IPS DF 4.7 (cell line): Measurements from ENCODE around the gene PLA2G1B.

Experiments used
- DNase-seq: peaks from one replicate; pipeline ENCODE4 v3.0.0-alpha.2; 2013; ENCODE audit warnings: low spot score; ENCODE audit errors: extremely low read depth

Gene PLA2G1B

DNA sequence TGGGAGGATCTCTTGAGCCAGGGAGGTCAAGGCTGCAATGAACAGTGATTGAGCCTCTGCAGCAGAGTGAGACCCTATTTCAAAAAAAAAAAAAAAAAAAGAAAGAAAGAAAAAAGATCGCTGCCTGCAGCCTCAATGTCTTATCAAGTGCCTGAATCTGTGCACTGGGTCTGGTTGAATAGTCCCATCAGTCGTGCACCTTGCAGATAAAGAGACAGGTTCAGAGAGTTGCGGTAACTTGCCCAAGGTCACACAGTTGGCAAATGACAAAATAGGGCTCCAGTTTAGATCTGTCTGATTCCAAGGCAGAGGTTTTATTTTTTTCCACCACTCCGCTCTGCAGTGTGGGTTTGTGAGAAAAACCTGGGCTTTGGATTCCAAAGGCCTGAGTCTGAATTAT lies 649 bp upstream of the PLA2G1B start:
- no peak for DNase-seq

DNA sequence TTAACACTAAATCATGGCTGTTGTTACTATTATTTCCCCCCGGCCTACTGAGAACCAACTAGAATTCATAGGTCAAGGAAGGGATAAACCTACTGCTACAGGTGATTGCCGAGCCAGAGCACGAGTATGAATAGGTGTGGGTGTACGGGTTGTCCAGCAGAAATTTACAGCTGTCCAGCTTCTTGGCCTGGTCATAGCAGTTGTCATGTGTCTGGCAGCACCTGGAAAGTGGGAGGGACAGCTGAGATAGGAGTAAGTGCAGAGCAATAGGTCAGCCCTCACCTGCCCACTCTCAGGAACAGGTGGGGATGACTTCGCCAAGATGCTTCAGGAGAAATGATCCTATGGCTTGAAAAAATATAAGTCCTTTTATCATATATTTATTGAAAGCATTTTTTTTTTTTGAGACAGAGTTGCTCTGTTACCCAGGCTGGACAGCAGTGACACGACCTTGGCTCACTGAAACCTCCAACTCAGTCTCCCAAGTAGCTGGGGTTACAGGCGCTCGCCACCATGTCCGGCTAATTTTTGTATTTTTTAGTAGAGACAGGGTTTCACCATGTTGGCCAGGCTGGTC lies 2.6 kb downstream of the PLA2G1B start:
- no peak for DNase-seq

- DNase-seq = no peak
These were observed 3.8 kb downstream of the PLA2G1B start for GRCh38 chr12:120323772-120324171.

- no peak for DNase-seq
These were observed 6.0 kb downstream of the PLA2G1B start for GRCh38 chr12:120321382-120322202.

DNA sequence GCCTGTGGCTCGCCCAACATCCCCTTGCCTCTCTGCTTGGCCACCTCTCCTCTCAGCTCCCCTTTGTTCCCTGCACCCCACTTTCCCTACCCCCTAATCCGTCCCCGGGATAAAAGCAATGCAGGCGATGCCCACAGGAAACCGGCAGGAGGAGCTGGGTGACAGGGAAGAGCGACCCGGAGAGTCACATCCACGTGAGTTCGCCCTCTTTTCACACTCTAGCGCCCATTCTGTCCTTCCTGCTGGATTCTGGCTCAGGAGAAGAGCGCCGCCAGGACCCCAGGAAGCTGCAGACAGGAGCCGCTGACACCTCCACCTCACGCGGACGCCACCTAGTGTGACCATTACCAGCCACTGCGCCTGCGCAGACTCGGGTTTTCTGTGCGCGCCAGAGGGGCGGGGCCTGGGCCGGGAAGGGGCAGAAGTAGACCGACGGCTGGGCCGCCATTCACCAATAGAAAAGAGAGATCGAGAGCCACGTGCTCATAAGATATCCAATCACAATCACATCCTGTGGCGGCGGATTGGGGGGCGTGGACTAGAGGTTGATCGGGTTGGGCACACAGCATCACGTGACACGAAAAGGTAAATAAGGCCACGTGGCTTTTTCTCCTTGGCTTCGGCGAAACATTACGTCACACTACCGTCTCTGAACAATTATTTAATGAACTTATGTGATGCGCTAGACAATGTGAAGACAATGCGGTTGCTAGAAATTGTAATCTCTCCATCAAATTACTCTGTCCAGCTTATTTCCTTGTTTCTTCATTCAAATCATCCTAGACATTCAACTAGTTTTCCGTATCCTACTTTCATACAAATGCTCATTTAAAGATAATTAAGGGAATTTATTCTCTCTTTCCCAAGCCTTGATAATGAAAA lies 10.1 kb downstream of the PLA2G1B start:
- DNase-seq = peak; percentile 98

DNA sequence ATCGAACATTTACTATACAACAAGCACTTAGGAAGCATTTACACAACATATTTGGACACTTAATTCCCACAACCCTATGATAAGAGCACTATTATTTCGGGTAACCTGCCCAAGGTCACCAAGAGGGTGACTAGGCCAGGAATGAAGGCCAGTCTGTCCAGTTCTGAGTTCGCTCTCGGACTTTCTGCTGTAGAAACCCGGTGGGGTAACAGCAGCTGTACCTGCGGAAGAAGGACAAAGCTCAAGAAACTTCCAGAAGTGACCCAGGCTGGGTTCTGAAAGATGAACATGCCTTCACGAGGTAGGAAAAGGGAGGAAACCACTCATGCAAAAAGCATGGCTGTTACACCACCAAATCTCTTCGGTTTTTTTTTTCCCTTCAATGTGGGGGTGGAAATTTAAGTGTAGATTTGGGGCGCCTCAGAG lies 10.8 kb downstream of the PLA2G1B start:
- DNase-seq = no peak

- DNase-seq = no peak
These were observed 13.4 kb downstream of the PLA2G1B start for GRCh38 chr12:120314220-120314619.

- DNase-seq = peak; percentile 98
These were observed 25.4 kb downstream of the PLA2G1B start, which contains the start of gene SIRT4 for GRCh38 chr12:120301962-120302815. SIRT4 (plus strand) TSS chr12:120302321; CDS start chr12:120303562, 1,241 bp downstream.

DNA sequence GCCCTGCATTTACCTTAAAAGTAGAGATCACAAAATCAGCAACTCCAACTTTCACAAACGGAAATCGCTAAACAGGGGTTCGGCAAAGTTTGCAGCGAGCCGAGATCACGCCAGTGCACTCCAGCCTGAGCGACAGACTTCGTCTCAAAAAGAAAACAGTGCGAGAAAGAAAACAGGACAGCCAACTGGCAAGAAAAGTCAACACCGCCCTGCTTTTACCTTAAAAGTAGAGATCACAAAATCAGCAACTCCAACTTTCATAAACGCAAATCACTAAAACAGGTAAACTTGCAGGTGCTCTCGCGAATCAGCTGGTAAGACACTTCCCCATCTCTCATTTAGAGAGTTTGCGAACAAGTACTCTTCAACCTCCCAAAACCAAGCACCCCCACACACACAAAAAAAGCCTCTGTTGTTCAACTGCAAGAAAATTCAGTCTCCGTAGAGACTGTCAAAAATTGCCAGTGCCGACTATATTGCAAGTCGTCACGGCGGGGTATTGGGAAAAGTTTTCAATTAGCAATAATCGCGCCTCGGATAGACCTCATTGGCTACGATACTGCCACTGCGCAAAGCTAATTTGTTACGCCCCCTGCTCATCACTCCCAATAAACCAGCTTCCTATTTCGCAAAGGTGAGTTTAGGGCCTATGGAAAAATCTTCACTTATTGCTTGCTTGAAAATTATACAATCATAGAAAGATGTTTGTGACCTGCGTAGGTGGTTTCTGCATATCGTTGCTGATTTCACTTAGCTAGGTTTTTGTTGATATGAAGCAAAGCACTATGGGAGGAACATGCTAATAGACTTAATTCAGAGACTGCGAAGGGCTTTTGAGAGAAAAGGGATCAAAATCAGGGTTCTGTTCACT lies 34.7 kb downstream of the PLA2G1B start, which contains the start of gene RNU4-1:
Gene RNU4-1, minus strand, starts transcription at position 577 of the 871 bp plus-strand sequence.
- DNase-seq = peak; percentile 93

DNA sequence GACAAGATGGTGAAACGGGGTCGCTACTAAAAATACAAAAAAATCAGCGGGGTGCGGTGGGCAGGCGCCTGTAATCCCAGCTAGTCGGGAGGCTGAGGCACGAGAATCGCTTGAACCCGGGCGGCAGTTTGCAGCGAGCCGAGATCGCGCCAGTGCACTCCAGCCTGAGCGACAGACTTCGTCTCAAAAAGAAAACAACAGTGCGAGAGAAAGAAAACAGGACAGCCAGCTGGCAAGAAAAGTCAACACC lies 35.2 kb downstream of the PLA2G1B start:
- no peak for DNase-seq

GRCh38 chr12:120290609-120291305 lies 36.8 kb downstream of the PLA2G1B start:
- no peak for DNase-seq

DNA sequence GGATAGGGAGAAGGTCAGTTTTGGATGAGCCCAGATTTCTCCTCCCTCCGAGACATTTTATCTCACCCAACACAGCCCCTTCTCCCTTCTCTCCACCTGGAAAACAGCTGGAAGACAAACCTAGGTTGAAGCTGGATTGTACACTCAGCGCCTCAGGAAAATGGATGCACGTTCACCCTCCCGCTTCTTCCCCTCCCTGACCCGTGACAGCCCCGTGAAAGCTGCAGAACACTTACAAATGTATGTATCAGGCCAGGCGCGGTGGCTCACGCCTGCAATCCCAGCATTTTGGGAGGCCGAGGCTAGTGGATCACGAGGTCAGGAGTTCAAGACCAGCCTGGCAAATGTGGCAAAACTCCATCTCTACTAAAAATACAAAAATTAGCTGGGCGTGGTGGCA lies 40.1 kb downstream of the PLA2G1B start:
- DNase-seq = no peak

GRCh38 chr12:120286768-120287490 lies 40.6 kb downstream of the PLA2G1B start:
- no peak for DNase-seq

GRCh38 chr12:120284381-120284780 lies 43.2 kb downstream of the PLA2G1B start:
- no peak for DNase-seq

- no peak for DNase-seq
These were observed 44.3 kb downstream of the PLA2G1B start for GRCh38 chr12:120283318-120283717.

- DNase-seq = no peak
These were observed 49.2 kb downstream of the PLA2G1B start for GRCh38 chr12:120278137-120279069.

GRCh38 chr12:120276734-120277133 lies 50.8 kb downstream of the PLA2G1B start:
- DNase-seq = no peak
